AG04450 (cell line): Measurements from ENCODE around the gene HBB. TPM values are rescaled to one million over a fixed set of nuclear protein-coding genes. Genes with fewer than 3 reads are reported as not detected.

ENCODE experiments used
- CTCF ChIA-PET: fragments of 300-600, 350-600 bp; formaldehyde crosslinking; extraction: SDS; loops from one replicate; lab custom pipeline; 2022; ENCODE audit warnings: antibody characterized with exemption, inconsistent platforms; lab: Charles Lee
- POLR2A ChIA-PET: fragments of 350-600 bp; formaldehyde crosslinking; extraction: SDS; loops from one replicate; lab custom pipeline; 2021; ENCODE audit warnings: antibody characterized with exemption, inconsistent platforms; lab: Yijun Ruan, JAX
- DNase-seq: peaks from one replicate; pipeline ENCODE4 v3.0.0-alpha.2; 2011; ENCODE audit warnings: low read depth, low spot score
- H3K27ac ChIP-seq: one replicate; pipeline ENCODE4 v1.5.1; 2012; ENCODE audit warnings: low read depth, low read length, control low read depth
- H3K27me3 ChIP-seq: one replicate; pipeline ENCODE4 v1.6.0; 2012; ENCODE audit warnings: low read length; ENCODE audit not compliant: control insufficient read depth, insufficient read depth
- H3K4me3 ChIP-seq: 2 replicates; pipeline ENCODE4 v1.5.1; 2011; ENCODE audit warnings: mild to moderate bottlenecking, low read depth, low read length, control low read depth
- H3K9me3 ChIP-seq: 2 replicates; pipeline ENCODE4 v1.5.1; 2012; ENCODE audit warnings: low read length; ENCODE audit not compliant: control insufficient read depth, insufficient read depth
- polyA plus RNA-seq: library from polyadenylated mRNA; depleted of rRNA; stranded (reverse); fragments of >200 nt; gene quantifications from 2 replicates; pipeline ENCODE4 v1.2.3, GENCODE V29; 2011
- TF ChIP-seq, protein P1 (sequence below): IDR thresholded peaks from 2 replicates; pipeline ENCODE4 v1.5.1; 2011; ENCODE audit warnings: low read depth, low read length, control low read depth, inconsistent platforms

Gene HBB
- polyA plus RNA-seq, 1 experiment: 0.26 TPM

DNA sequence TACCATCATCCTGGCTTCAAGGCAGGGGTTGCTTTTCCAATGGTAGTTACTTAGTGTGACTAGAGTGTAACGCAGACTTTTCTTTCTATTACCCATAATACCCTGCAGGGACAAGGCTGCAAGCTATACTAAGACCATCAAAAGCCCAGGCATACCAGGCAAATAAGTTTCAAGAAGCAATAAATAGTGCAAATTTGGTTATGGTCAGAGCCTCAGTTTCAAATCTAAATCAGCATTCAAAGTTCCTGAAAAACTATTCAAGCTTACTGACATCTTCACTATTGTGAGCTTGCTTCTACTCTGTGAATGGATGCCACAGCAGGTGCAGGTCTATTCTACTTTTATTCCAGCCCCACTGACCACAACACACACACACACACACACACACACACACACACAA lies 2.5 kb upstream of the HBB start:
- ChIA-PET CTCF (no interaction called here), POLR2A (no interaction called here)
- DNase-seq: no peak
- no peak overlapping the region for H3K4me3 ChIP-seq
- TF ChIP-seq, protein P1, sequence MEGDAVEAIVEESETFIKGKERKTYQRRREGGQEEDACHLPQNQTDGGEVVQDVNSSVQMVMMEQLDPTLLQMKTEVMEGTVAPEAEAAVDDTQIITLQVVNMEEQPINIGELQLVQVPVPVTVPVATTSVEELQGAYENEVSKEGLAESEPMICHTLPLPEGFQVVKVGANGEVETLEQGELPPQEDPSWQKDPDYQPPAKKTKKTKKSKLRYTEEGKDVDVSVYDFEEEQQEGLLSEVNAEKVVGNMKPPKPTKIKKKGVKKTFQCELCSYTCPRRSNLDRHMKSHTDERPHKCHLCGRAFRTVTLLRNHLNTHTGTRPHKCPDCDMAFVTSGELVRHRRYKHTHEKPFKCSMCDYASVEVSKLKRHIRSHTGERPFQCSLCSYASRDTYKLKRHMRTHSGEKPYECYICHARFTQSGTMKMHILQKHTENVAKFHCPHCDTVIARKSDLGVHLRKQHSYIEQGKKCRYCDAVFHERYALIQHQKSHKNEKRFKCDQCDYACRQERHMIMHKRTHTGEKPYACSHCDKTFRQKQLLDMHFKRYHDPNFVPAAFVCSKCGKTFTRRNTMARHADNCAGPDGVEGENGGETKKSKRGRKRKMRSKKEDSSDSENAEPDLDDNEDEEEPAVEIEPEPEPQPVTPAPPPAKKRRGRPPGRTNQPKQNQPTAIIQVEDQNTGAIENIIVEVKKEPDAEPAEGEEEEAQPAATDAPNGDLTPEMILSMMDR: no peak
- no peaks in the 10 kb centered on the region for H3K9me3 ChIP-seq
- no peaks in the 10 kb centered on the region for H3K27me3 ChIP-seq
- H3K27ac ChIP-seq: no peak overlapping the region

DNA sequence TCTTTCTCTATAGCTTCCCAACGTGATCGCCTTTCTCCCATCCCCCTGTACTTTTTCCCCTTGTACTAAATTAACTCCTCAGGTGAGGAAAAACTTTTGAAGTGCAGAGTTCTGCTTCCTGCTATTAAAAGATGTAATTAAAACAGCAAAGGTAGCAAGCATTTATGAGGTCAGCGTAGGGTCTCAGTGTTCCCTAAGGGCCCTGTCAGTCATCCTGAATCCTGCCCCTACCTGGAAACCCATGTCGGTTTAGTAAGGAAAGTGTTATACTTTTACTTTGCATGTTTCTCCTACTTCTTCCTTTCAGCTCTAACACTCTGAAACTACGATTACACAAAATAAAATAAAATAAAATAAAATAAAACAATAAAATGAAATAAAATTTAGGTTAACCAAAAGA lies 1.3 kb upstream of the HBB start:
- ChIA-PET POLR2A (no interaction called here), CTCF (no interaction called here)
- Histone ChIP-seq H3K4me3 (no peak overlapping the region), H3K27ac (no peak overlapping the region), H3K9me3 (no peaks in the 10 kb centered on the region), H3K27me3 (no peaks in the 10 kb centered on the region)
- DNase-seq: no peak
- TF ChIP-seq, protein P1: no peak

DNA sequence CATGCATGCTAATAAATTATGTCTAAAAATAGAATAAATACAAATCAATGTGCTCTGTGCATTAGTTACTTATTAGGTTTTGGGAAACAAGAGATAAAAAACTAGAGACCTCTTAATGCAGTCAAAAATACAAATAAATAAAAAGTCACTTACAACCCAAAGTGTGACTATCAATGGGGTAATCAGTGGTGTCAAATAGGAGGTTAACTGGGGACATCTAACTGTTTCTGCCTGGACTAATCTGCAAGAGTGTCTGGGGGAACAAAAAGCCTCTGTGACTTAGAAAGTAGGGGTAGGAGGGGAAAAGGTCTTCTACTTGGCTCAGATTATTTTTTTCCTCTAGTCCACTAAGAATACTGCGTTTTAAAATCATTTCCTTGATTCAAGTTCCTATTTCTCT lies 810 bp upstream of the HBB start:
- POLR2A ChIA-PET: no interaction called here

DNA sequence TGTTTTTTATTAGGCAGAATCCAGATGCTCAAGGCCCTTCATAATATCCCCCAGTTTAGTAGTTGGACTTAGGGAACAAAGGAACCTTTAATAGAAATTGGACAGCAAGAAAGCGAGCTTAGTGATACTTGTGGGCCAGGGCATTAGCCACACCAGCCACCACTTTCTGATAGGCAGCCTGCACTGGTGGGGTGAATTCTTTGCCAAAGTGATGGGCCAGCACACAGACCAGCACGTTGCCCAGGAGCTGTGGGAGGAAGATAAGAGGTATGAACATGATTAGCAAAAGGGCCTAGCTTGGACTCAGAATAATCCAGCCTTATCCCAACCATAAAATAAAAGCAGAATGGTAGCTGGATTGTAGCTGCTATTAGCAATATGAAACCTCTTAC lies 1.4 kb downstream of the HBB start:
- peaks cover 7% of the 10 kb centered on the region for H3K9me3 ChIP-seq
- H3K4me3 ChIP-seq: no peak overlapping the region
- H3K27me3 ChIP-seq: no peaks in the 10 kb centered on the region
- ChIA-PET CTCF (no interaction called here), POLR2A (no interaction called here)
- H3K27ac ChIP-seq: no peak overlapping the region
- TF ChIP-seq, protein P1: no peak
- DNase-seq: no peak

More for the DNA sequence above, 810 bp upstream of the HBB start:
- Histone ChIP-seq H3K27ac (no peak overlapping the region), H3K27me3 (no peaks in the 10 kb centered on the region), H3K9me3 (no peaks in the 10 kb centered on the region), H3K4me3 (no peak overlapping the region)
- TF ChIP-seq, protein P1: no peak
- CTCF ChIA-PET: no interaction called here
- DNase-seq: no peak

DNA sequence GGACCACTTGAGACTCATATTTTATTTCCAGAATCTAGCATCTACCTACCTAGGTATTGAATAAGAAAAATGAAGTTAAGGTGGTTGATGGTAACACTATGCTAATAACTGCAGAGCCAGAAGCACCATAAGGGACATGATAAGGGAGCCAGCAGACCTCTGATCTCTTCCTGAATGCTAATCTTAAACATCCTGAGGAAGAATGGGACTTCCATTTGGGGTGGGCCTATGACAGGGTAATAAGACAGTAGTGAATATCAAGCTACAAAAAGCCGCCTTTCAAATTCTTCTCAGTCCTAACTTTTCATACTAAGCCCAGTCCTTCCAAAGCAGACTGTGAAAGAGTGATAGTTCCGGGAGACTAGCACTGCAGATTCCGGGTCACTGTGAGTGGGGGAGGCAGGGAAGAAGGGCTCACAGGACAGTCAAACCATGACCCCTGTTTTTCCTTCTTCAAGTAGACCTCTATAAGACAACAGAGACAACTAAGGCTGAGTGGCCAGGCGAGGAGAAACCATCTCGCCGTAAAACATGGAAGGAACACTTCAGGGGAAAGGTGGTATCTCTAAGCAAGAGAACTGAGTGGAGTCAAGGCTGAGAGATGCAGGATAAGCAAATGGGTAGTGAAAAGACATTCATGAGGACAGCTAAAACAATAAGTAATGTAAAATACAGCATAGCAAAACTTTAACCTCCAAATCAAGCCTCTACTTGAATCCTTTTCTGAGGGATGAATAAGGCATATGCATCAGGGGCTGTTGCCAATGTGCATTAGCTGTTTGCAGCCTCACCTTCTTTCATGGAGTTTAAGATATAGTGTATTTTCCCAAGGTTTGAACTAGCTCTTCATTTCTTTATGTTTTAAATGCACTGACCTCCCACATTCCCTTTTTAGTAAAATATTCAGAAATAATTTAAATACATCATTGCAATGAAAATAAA lies 2.1 kb downstream of the HBB start:
- no peaks in the 10 kb centered on the region for H3K27me3 ChIP-seq
- no peak overlapping the region for H3K4me3 ChIP-seq
- ChIA-PET CTCF (no interaction called here), POLR2A (no interaction called here)
- H3K9me3 ChIP-seq: peaks cover 7% of the 10 kb centered on the region
- no peak overlapping the region for H3K27ac ChIP-seq
- TF ChIP-seq, protein P1: no peak
- no peak for DNase-seq
